ENCODE results near the gene FAM229B. TPM values are rescaled to one million over a fixed set of nuclear protein-coding genes. Genes with fewer than 3 reads are reported as not detected.
A peak's percentile ranks its signal among the peaks of the same experiment; 100 is the strongest.

Gene FAM229B
- total RNA-seq, 3 donors from 2014 or later, result 0.93 to 13.6 (median 2.9) TPM

DNA sequence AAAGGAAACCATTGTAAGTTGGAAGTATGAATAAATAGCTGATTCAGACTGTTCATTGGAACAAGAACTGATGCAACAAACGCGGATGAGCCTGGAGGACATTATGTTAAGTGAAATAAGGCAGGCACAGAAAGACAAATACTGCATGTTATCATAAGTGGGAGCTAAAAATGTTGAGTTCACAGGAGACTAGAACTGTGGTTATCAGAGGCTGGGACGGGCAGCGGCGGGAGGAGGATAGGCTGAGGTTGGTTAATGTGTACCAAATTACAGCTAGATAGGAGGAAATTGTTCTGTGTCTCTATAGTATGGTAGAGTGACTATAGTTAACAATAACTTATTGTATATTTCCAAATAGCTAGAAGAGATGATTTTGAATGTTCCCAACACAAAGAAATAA is 40.8 kb downstream of the FAM229B start:
- intact Hi-C loops (cut with DNase I, micrococcal nuclease), result no loop called here
- no peaks in the 10 kb centered on the region for H3K4me1 ChIP-seq (ENCODE audit: low read depth)
- DNase-seq (no peak), ATAC-seq (peak; percentile 62)
- no peaks in the 10 kb centered on the region for H3K9me3 ChIP-seq
- TF ChIP-seq, protein P1, sequence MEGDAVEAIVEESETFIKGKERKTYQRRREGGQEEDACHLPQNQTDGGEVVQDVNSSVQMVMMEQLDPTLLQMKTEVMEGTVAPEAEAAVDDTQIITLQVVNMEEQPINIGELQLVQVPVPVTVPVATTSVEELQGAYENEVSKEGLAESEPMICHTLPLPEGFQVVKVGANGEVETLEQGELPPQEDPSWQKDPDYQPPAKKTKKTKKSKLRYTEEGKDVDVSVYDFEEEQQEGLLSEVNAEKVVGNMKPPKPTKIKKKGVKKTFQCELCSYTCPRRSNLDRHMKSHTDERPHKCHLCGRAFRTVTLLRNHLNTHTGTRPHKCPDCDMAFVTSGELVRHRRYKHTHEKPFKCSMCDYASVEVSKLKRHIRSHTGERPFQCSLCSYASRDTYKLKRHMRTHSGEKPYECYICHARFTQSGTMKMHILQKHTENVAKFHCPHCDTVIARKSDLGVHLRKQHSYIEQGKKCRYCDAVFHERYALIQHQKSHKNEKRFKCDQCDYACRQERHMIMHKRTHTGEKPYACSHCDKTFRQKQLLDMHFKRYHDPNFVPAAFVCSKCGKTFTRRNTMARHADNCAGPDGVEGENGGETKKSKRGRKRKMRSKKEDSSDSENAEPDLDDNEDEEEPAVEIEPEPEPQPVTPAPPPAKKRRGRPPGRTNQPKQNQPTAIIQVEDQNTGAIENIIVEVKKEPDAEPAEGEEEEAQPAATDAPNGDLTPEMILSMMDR (IDR thresholded peaks at IDR 0.05), result no peak
- no peaks in the 10 kb centered on the region for H3K36me3 ChIP-seq (ENCODE audit: low read depth)
- no peak overlapping the region for H3K4me3 ChIP-seq

DNA sequence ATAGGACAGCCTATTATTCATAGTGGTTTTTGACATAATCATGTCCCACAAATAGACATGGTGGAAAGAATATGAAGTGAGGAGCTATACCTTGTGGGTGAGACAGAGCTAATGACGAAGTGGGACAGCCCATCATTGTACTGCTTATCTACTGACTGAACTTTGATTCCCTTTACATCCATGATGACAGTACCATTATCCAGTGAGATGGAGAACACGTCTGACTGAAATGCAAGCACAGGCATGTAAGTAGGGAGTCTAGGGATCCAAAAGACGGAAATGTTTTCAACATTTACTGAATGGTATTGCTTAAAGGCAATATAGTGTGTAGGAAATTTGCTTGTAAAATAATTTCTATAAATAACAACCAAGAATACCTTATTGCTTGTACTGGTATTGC is 43.5 kb downstream of the FAM229B start:
- H3K36me3 ChIP-seq (ENCODE audit: low read depth), result no peaks in the 10 kb centered on the region
- intact Hi-C loops (cut with DNase I, micrococcal nuclease), result no loop called here
- H3K4me1 ChIP-seq (ENCODE audit: low read depth), result no peaks in the 10 kb centered on the region
- no peak overlapping the region for H3K4me3 ChIP-seq
- TF ChIP-seq, protein P1 (IDR thresholded peaks at IDR 0.05), result no peak
- DNase-seq (no peak), ATAC-seq (no peak)
- no peaks in the 10 kb centered on the region for H3K9me3 ChIP-seq

DNA sequence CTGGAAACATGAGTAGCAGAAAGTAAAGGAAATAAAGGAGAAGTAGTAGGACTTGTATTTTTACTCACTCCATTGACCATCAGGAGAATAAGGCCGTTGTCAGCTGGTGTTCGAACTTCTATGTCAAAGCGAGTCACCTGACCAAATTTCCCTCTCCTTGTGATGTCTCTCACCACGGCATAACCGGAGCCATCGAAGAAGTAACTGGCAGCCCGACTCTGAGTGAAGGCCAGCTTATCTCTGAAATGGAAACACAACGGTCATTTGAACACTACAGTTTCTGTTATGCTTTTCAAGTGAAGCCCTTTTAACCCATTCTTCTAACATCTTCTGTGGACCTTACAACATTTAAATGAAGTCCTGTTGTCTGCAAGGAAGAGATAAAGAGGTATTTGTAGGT is 51.7 kb downstream of the FAM229B start:
- no peak for ATAC-seq
- no peak for DNase-seq
- TF ChIP-seq, protein P1 (IDR thresholded peaks at IDR 0.05), result no peak
- H3K36me3 ChIP-seq (ENCODE audit: low read depth), result no peaks in the 10 kb centered on the region
- intact Hi-C loops (cut with DNase I, micrococcal nuclease), result no loop called here
- H3K4me3 ChIP-seq, result no peak overlapping the region
- no peaks in the 10 kb centered on the region for H3K9me3 ChIP-seq
- H3K4me1 ChIP-seq (ENCODE audit: low read depth), result no peaks in the 10 kb centered on the region

DNA sequence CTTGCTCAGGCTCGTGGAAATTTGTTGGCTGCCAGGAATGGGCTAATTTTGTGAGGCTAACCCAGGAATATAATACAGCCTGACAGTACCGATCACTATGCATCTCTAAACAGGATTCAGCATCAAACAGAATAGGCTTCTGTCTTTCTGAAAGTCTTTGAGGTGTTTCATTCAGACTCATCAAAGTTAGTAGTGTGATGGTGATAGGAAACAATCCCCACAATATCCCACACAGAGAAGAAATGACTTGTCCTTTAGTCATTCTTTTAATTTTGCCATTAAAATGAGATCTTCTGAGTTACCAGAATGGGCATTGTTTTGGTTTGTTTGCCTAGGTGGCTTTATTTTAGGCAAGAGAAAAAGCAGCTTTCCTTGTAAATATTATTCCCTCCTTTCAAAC is 54.3 kb downstream of the FAM229B start:
- H3K36me3 ChIP-seq (ENCODE audit: low read depth), result no peaks in the 10 kb centered on the region
- DNase-seq (no peak), ATAC-seq (no peak)
- H3K4me1 ChIP-seq (ENCODE audit: low read depth), result no peaks in the 10 kb centered on the region
- intact Hi-C loops (cut with DNase I, micrococcal nuclease), result no loop called here
- no peak overlapping the region for H3K4me3 ChIP-seq
- TF ChIP-seq, protein P1 (IDR thresholded peaks at IDR 0.05), result no peak
- no peaks in the 10 kb centered on the region for H3K9me3 ChIP-seq

DNA sequence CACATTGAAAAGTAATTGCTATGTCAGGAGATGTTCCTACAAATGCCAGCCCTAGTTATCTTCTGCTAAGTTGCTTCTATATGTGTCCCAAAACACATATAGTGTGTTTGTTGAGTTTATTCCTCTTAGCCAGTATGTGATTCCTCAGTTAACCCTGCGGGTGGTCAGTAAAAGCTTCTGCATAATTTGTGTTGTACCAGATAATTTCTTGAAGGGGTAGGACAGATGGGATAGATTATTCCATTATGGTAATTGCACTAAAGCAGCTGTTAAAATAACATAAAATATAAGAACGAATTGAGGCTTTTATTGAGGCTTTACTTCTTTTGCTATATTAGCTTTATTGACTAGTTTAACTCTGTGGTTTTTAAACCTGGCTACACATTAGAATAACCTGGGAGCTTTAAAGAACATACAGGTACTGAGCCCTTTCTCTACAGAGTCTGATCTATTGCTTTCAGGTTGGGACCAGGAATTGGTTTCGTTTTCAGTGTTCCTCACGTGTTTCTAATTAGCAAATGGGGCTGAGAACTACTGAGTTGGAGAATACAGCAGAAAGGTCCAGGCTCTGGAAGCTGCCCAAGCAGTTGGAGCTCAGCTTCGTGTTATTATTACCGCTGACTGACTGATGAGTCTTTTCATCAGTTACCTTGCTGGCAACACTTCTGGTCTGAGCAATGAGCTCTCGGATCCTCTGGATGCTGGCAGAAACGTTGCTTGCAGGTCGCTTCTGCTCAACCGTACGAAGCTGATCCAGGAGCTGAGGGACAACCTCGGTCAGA is 56.9 kb downstream of the FAM229B start:
- ATAC-seq (peak; percentile 25), DNase-seq (no peak)
- Histone ChIP-seq H3K4me1 (ENCODE audit: low read depth) (no peaks in the 10 kb centered on the region), H3K9me3 (no peaks in the 10 kb centered on the region), H3K36me3 (ENCODE audit: low read depth) (no peaks in the 10 kb centered on the region), H3K4me3 (no peak overlapping the region)
- intact Hi-C loops (cut with DNase I, micrococcal nuclease), result no loop called here
- TF ChIP-seq, protein P1 (IDR thresholded peaks at IDR 0.05), result no peak

Measured in mucosa of descending colon (tissue), 3 donors.